ENCODE data around the gene RABL6. TPM values are rescaled to one million over a fixed set of nuclear protein-coding genes. Genes with fewer than 3 reads are reported as not detected.

RABL6 gene
- total RNA-seq, 1 donor = 49.8 TPM

GRCh38 chr9:136853596-136854112, 45.9 kb downstream of the RABL6 start:
- H3K4me3 ChIP-seq (ENCODE audit: low read depth, low read length) = no peak overlapping the region
- no peak for DNase-seq (ENCODE audit: low read depth)
- TF ChIP-seq CTCF (IDR thresholded peaks at IDR 0.05; ENCODE audit: insufficient read depth, low read length) = no peak

GRCh38 chr9:136854113-136854841, 46.5 kb downstream of the RABL6 start:
- TF ChIP-seq CTCF (IDR thresholded peaks at IDR 0.05; ENCODE audit: insufficient read depth, low read length) = no peak
- no peak overlapping the region for H3K4me3 ChIP-seq (ENCODE audit: low read depth, low read length)
- DNase-seq (ENCODE audit: low read depth) = no peak

- no peak for TF ChIP-seq CTCF (IDR thresholded peaks at IDR 0.05; ENCODE audit: insufficient read depth, low read length)
- no peak overlapping the region for H3K4me3 ChIP-seq (ENCODE audit: low read depth, low read length)
- no peak for DNase-seq (ENCODE audit: low read depth)
Observed at GRCh38 chr9:136854842-136855460, 47.2 kb downstream of the RABL6 start.

- no peak for DNase-seq (ENCODE audit: low read depth)
- no peak overlapping the region for H3K4me3 ChIP-seq (ENCODE audit: low read depth, low read length)
- no peak for TF ChIP-seq CTCF (IDR thresholded peaks at IDR 0.05; ENCODE audit: insufficient read depth, low read length)
Observed at GRCh38 chr9:136855461-136856078, 47.8 kb downstream of the RABL6 start.

GRCh38 chr9:136856079-136856476, 48.3 kb downstream of the RABL6 start:
- DNase-seq (ENCODE audit: low read depth) = no peak
- H3K4me3 ChIP-seq (ENCODE audit: low read depth, low read length) = no peak overlapping the region
- TF ChIP-seq CTCF (IDR thresholded peaks at IDR 0.05; ENCODE audit: insufficient read depth, low read length) = no peak

- no peak overlapping the region for H3K4me3 ChIP-seq (ENCODE audit: low read depth, low read length)
- TF ChIP-seq CTCF (IDR thresholded peaks at IDR 0.05; ENCODE audit: insufficient read depth, low read length) = no peak
- DNase-seq (ENCODE audit: low read depth) = no peak
Observed at GRCh38 chr9:136856541-136857141, 48.9 kb downstream of the RABL6 start.

Measured in fibroblast of the aortic adventitia (primary cell).